K562 (cell line): ENCODE data around the gene ASS1.

Source experiments
- CBX3 ChIP-seq, 2 experiments: IDR thresholded peaks; 1 replicate in 1 of 2; 2 replicates in 1 of 2; pipeline ENCODE4 v1.6.1; 2012; ENCODE audit warnings: inconsistent platforms in 2 of 2, low read length in 2 of 2, borderline replicate concordance in 1 of 2, control low read depth in 1 of 2
- CTCF ChIP-seq, 3 experiments: IDR thresholded peaks in 2 of 3; conservative IDR thresholded peaks in 1 of 3; 2 replicates each; pipeline ENCODE4 v1.5.1; 2011 to 2012; ENCODE audit warnings: low read length in 3 of 3, mild to moderate bottlenecking in 3 of 3, control low read depth in 2 of 3, improper control_type of control experiment in 1 of 3, inconsistent platforms in 1 of 3, low read depth in 1 of 3, mixed read lengths in 1 of 3, moderate library complexity in 1 of 3; ENCODE audit not compliant: insufficient read depth in 2 of 3
- HNRNPK ChIP-seq: fragments of 200-400 bp; formaldehyde crosslinking; IDR thresholded peaks from one replicate; pipeline ENCODE4 v1.6.1; 2018; ENCODE audit warnings: mild to moderate bottlenecking, low read depth, low read length; ENCODE audit not compliant: poor library complexity, severe bottlenecking
- NONO ChIP-seq, 2 experiments: fragments of 200-400 bp in 1 of 2; fragments of 450-650 bp in 1 of 2; formaldehyde crosslinking in 1 of 2; IDR thresholded peaks; 2 replicates each; pipeline ENCODE4 v1.6.1; 2017; ENCODE audit warnings: low read depth in 2 of 2, mild to moderate bottlenecking in 2 of 2, moderate library complexity in 2 of 2, low read length in 1 of 2
- PTBP1 ChIP-seq: fragments of 200-400 bp; formaldehyde crosslinking; IDR thresholded peaks from 2 replicates; pipeline ENCODE4 v1.6.1; 2017; ENCODE audit warnings: low read depth, low read length
- PTTG1 ChIP-seq: fragments of 450-650 bp; IDR thresholded peaks from 2 replicates; pipeline ENCODE4 v1.6.1; 2016; ENCODE audit warnings: low read depth, mild to moderate bottlenecking, missing genetic modification characterization, missing compliant biosample characterization
- TAL1 ChIP-seq: fragments of 450-650 bp; IDR thresholded peaks from 2 replicates; pipeline ENCODE4 v1.6.1; 2016; ENCODE audit warnings: mild to moderate bottlenecking
- ZNF277 ChIP-seq: fragments of 250-450 bp; sonication (Bioruptor Pico); IDR thresholded peaks from 2 replicates; pipeline ENCODE4 v1.8.0; 2022; ENCODE audit warnings: inconsistent platforms, mild to moderate bottlenecking, moderate library complexity, borderline replicate concordance

- TF ChIP-seq CTCF (IDR thresholded peaks at IDR 0.05 in 2 of 3, conservative IDR thresholded peaks at IDR 0.05 in 1 of 3; ENCODE audit: insufficient read depth in 2 of 3, low read depth in 1 of 3, low read length in 3 of 3) (no peak), HNRNPK (no peak), PTTG1 (tag) (no peak), PTBP1 (no peak), ZNF277 (no peak), TAL1 (no peak), CBX3 (IDR thresholded peaks at IDR 0.05; ENCODE audit: borderline replicate concordance in 1 of 2, low read length in 2 of 2) (no peak), NONO (IDR thresholded peaks at IDR 0.05; ENCODE audit: low read depth in 2 of 2, low read length in 1 of 2) (no peak)
Measured at GRCh38 chr9:130450344-130451003, 5.7 kb downstream of the ASS1 start.
